ENCODE data around the gene MEGF11.
"Not testable (repeated sequence)": the region's sequence is repeated elsewhere in the genome, so short reads cannot be mapped to it uniquely, and the experiment has no call there.

Gene MEGF11

DNA sequence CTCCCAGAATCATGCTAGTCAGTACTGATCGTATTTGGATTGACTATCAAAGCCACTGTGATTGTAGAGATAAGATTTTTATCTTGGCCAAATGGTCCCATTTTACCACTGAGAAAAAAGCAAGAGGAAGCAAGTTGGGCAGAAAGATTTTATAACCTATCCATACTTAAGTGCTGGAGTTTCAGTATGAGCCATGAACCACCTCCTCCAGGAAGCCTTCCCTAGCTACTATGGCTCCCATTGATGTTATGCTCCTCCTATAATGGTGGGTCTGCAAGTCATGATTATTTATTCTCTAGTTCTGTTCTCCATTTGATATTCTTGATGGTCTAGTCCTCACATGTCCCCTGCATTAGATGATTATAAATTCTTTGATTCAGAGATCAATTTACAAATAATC lies 6.6 kb downstream of the MEGF11 start:
- no peak overlapping the region for H3K27ac ChIP-seq
- TF ChIP-seq CTCF (conservative IDR thresholded peaks at IDR 0.05), result no peak

- H3K27ac ChIP-seq, result not testable (repeated sequence)
These were observed 7.7 kb downstream of the MEGF11 start for GRCh38 chr15:66245832-66246231.

GRCh38 chr15:66241908-66242285 lies 11.7 kb downstream of the MEGF11 start:
- no peak overlapping the region for H3K27ac ChIP-seq
- no peak for TF ChIP-seq CTCF (conservative IDR thresholded peaks at IDR 0.05)

DNA sequence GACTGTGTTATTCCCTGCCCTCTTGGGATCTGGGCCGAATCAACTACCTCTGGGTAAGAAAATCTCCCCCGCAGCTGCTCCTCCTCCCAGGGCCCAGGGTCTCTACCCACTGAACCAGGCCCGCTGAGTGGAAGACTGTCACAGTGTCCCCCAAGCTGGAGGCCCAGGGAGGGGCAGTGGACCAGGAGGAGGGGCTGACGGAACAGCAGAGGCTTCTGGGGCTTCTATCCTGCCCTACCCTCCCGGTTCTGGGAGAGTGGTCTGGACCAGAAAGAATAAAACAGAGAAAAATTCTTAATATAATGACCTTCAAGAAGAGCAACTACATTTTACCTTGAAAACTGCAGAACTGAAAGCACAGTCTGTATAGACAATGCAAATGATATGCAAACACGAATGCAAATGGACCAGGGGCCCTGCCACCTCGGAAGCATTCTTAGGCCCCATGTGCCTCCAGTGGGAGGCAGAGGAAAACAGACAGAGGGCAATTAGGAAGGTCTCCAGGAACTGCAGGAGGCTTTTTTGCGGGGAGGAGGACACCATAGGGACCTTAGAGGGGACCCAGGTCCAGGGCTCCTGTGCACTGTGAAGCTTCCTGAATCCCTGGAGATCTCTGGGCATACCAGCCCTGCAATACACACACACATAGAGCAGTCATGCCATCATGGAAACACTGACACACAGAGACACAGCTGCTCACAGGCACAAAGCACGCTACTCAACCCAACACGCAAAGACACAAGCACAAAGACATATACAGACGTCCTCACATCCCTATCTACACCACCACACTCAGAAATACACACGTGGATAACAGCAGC lies 12.3 kb downstream of the MEGF11 start:
- no peak overlapping the region for H3K27ac ChIP-seq
- no peak for TF ChIP-seq CTCF (conservative IDR thresholded peaks at IDR 0.05)

DNA sequence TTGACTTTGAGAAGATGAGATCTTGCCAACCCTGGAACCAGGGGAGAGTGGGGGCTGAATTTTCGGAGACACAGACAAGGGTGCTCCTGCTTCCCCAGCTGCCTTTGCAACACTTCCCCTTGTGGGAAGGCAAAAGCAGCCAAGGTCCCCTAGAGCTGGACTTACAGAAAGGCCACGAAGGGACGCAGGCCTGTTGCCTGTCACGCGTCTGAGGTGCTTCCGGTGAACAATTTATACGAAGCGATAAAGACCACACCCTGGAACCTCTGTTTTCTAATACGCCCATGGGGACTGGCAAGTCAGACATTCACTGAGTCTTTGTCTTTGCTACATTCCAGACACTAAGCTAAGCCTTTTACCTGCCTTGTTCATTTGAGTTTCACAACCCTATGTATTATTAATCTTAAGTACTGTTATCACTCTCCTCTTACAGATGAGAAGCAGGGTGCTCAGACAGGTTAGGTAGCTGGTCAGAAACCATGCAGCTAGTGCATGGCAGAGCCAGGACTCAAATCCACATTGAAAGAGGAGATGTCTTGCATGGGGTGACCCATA lies 13.2 kb downstream of the MEGF11 start:
- no peak overlapping the region for H3K27ac ChIP-seq

DNA sequence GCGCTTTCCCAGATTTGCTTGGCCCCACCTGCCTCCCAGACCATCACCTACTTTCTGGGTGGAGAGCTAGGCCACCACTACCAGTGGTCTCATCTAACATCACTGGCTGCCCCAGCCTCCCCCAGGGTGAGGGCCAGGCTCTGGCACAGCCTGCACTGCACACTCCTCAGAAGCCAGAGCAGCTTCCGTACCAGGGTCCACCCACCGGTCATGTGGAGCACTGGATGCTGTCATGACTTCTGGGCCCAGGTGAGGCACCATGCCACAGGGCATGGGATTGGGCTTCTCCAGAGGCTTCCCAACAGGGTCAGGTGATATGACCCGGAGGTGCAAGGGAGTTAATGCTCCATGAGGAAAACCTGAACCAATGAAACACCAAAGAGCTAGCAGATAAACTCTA lies 14.0 kb downstream of the MEGF11 start:
- H3K27ac ChIP-seq, result no peak overlapping the region
- TF ChIP-seq CTCF (conservative IDR thresholded peaks at IDR 0.05), result no peak

More for the DNA sequence above, 13.2 kb downstream of the MEGF11 start:
- no peak for TF ChIP-seq CTCF (conservative IDR thresholded peaks at IDR 0.05)

GRCh38 chr15:66238318-66238717 lies 15.2 kb downstream of the MEGF11 start:
- no peak overlapping the region for H3K27ac ChIP-seq
- TF ChIP-seq CTCF (conservative IDR thresholded peaks at IDR 0.05), result no peak
